ENCODE results near the gene PRR9. TPM values are rescaled to one million over a fixed set of nuclear protein-coding genes. Genes with fewer than 3 reads are reported as not detected.
A peak's percentile ranks its signal among the peaks of the same experiment; 100 is the strongest.

PRR9 gene
- total RNA-seq, 2 donors from 2014 or later = 1.2 to 1.9 TPM

GRCh38 chr1:153261281-153262069 is 44.1 kb downstream of the PRR9 start:
- peak overlapping the region; percentile 35 to 57 for H3K4me3 ChIP-seq
- no peak for DNase-seq (ENCODE audit: low spot score)
- peaks cover 0 to 20% of the 10 kb centered on the region in 2 donors for H3K4me1 ChIP-seq
- TF ChIP-seq, protein P1, sequence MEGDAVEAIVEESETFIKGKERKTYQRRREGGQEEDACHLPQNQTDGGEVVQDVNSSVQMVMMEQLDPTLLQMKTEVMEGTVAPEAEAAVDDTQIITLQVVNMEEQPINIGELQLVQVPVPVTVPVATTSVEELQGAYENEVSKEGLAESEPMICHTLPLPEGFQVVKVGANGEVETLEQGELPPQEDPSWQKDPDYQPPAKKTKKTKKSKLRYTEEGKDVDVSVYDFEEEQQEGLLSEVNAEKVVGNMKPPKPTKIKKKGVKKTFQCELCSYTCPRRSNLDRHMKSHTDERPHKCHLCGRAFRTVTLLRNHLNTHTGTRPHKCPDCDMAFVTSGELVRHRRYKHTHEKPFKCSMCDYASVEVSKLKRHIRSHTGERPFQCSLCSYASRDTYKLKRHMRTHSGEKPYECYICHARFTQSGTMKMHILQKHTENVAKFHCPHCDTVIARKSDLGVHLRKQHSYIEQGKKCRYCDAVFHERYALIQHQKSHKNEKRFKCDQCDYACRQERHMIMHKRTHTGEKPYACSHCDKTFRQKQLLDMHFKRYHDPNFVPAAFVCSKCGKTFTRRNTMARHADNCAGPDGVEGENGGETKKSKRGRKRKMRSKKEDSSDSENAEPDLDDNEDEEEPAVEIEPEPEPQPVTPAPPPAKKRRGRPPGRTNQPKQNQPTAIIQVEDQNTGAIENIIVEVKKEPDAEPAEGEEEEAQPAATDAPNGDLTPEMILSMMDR (IDR thresholded peaks at IDR 0.05) = no peak
- H3K27ac ChIP-seq = no peak overlapping the region
- no peaks in the 10 kb centered on the region for H3K9me3 ChIP-seq
- H3K36me3 ChIP-seq = no peaks in the 10 kb centered on the region
- H3K27me3 ChIP-seq = peaks cover 9 to 16% of the 10 kb centered on the region in 2 donors

- no peak for DNase-seq (ENCODE audit: low spot score)
- Histone ChIP-seq H3K27me3 (peaks cover 9 to 16% of the 10 kb centered on the region in 2 donors), H3K4me1 (peaks cover 0 to 20% of the 10 kb centered on the region in 2 donors), H3K9me3 (no peaks in the 10 kb centered on the region), H3K4me3 (peak overlapping the region in 1 of 2 donors; percentile 57), H3K36me3 (no peaks in the 10 kb centered on the region), H3K27ac (no peak overlapping the region)
- TF ChIP-seq, protein P1 (IDR thresholded peaks at IDR 0.05) = no peak
Measured at GRCh38 chr1:153262070-153262366, 44.6 kb downstream of the PRR9 start.

- TF ChIP-seq, protein P1 (IDR thresholded peaks at IDR 0.05) = no peak
- Histone ChIP-seq H3K36me3 (no peaks in the 10 kb centered on the region), H3K4me1 (peaks cover 0 to 20% of the 10 kb centered on the region in 2 donors), H3K4me3 (no peak overlapping the region), H3K27ac (no peak overlapping the region), H3K9me3 (no peaks in the 10 kb centered on the region), H3K27me3 (peaks cover 9 to 16% of the 10 kb centered on the region in 2 donors)
- DNase-seq (ENCODE audit: low spot score) = no peak
Measured at GRCh38 chr1:153262462-153263157, 45.2 kb downstream of the PRR9 start.

DNA sequence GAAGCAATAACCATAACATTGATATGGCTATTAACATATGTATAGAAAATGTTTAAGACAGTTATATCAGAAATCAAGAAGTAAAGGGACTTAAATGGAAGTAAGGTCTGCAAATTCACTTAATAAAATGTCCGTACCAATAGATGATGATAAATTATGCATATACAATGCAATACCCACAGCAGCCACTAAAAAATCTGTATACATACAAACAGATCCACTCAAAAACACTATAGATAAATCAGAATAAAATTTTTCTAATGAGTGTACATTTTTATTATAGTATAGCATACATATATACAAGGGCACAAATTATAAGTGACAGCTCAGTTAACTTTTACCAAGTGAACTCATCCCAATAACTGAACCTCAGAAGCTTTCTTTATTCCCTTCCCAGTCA is 48.1 kb downstream of the PRR9 start:
- no peak overlapping the region for H3K4me3 ChIP-seq
- TF ChIP-seq, protein P1 (IDR thresholded peaks at IDR 0.05) = no peak
- H3K9me3 ChIP-seq = no peaks in the 10 kb centered on the region
- no peak overlapping the region for H3K27ac ChIP-seq
- DNase-seq (ENCODE audit: low spot score) = no peak
- peaks cover 9 to 16% of the 10 kb centered on the region in 2 donors for H3K27me3 ChIP-seq
- H3K4me1 ChIP-seq = peaks cover 0 to 20% of the 10 kb centered on the region in 2 donors
- no peaks in the 10 kb centered on the region for H3K36me3 ChIP-seq

Other genes starting within 250 kb of the PRR9 start
- gene SPRR4, start 246.9 kb upstream of the PRR9 start, total RNA-seq = not detected
- gene SPRR1A, start 233.5 kb upstream of the PRR9 start, total RNA-seq = not detected
- gene SPRR3, start 215.8 kb upstream of the PRR9 start, total RNA-seq = not detected
- gene SPRR1B, start 186.4 kb upstream of the PRR9 start, total RNA-seq = not detected
- gene SPRR2D, start 176.5 kb upstream of the PRR9 start, total RNA-seq = not detected
- gene SPRR2A, start 160.1 kb upstream of the PRR9 start, total RNA-seq = not detected
- not detected for gene SPRR2B, start 146.0 kb upstream of the PRR9 start, total RNA-seq
- gene SPRR2E, start 123.1 kb upstream of the PRR9 start, total RNA-seq = not detected
- 1 to 10 TPM in 1 of 2 donors, not detected in 1; 2.8 TPM for gene SPRR2F, start 104.1 kb upstream of the PRR9 start, total RNA-seq
- gene SPRR2G, start 66.7 kb upstream of the PRR9 start, total RNA-seq = not detected
- not detected for gene LELP1, start 14.2 kb upstream of the PRR9 start, total RNA-seq
- not detected for gene LORICRIN, start 42.1 kb downstream of the PRR9 start, total RNA-seq
- gene PGLYRP3, start 95.4 kb downstream of the PRR9 start, total RNA-seq = not detected
- gene PGLYRP4, start 131.3 kb downstream of the PRR9 start, total RNA-seq = not detected
- 100 to 1,000 TPM in 1 of 2 donors, 10 to 100 TPM in 1; 65.7 to 199 TPM for gene S100A9, start 140.3 kb downstream of the PRR9 start, total RNA-seq
- gene S100A12, start 158.0 kb downstream of the PRR9 start, total RNA-seq = 1 to 10 TPM; 5.5 to 5.7 TPM
- gene S100A8, start 173.5 kb downstream of the PRR9 start, total RNA-seq = 10 to 100 TPM; 19.1 to 37.1 TPM
- not detected for gene S100A7A, start 198.9 kb downstream of the PRR9 start, total RNA-seq
- gene S100A7, start 243.1 kb downstream of the PRR9 start, total RNA-seq = not detected